ENCODE results near the gene SPATA2.
"Not testable (repeated sequence)": the region's sequence is repeated elsewhere in the genome, so short reads cannot be mapped to it uniquely, and the experiment has no call there.

GRCh38 chr20:49957089-49957938 lies 42.0 kb upstream of the SPATA2 start:
- TF ChIP-seq, protein P1, sequence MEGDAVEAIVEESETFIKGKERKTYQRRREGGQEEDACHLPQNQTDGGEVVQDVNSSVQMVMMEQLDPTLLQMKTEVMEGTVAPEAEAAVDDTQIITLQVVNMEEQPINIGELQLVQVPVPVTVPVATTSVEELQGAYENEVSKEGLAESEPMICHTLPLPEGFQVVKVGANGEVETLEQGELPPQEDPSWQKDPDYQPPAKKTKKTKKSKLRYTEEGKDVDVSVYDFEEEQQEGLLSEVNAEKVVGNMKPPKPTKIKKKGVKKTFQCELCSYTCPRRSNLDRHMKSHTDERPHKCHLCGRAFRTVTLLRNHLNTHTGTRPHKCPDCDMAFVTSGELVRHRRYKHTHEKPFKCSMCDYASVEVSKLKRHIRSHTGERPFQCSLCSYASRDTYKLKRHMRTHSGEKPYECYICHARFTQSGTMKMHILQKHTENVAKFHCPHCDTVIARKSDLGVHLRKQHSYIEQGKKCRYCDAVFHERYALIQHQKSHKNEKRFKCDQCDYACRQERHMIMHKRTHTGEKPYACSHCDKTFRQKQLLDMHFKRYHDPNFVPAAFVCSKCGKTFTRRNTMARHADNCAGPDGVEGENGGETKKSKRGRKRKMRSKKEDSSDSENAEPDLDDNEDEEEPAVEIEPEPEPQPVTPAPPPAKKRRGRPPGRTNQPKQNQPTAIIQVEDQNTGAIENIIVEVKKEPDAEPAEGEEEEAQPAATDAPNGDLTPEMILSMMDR (IDR thresholded peaks at IDR 0.05), result not testable (repeated sequence)
- TF ChIP-seq ZFX (IDR thresholded peaks at IDR 0.05; ENCODE audit: borderline replicate concordance), result not testable (repeated sequence)
